Heart left ventricle (tissue), 16 donors: ENCODE results near the gene AKAP5. TPM values are rescaled to one million over a fixed set of nuclear protein-coding genes. Genes with fewer than 3 reads are reported as not detected.

Experiments used
- ATAC-seq, 4 donors: fragments of 200-7000 bp; cut with Tn5 transposase; one replicate each; pipeline ENCODE4 v1.9.1; 2020 to 2022; ENCODE audit warnings: moderate library complexity in 4 of 4, mild to moderate bottlenecking in 3 of 4, moderate number of reproducible peaks in 1 of 4
- DNase-seq, 5 donors: peaks; one replicate each; pipeline ENCODE4 v3.0.0-alpha.2; 2020
- H3K27ac ChIP-seq, 12 donors: fragments of 200-600 bp; sonication (generic) in 4 of 12; one replicate each; pipeline versions ENCODE4 v1.5.0 to v1.8.0; 2016 to 2022; ENCODE audit warnings: mild to moderate bottlenecking in 2 of 12
- H3K27me3 ChIP-seq, 9 donors: fragments of 200-600 bp; sonication (generic) in 2 of 9; one replicate each; pipeline versions ENCODE4 v1.5.1 to v1.8.0; 2016 to 2022; ENCODE audit warnings: mild to moderate bottlenecking in 3 of 9
- H3K36me3 ChIP-seq, 9 donors: fragments of 200-600 bp; sonication (generic) in 2 of 9; one replicate each; pipeline versions ENCODE4 v1.5.0 to v1.8.0; 2018 to 2022; ENCODE audit warnings: mild to moderate bottlenecking in 2 of 9
- H3K4me1 ChIP-seq, 12 donors: fragments of 200-600 bp; sonication (generic) in 4 of 12; one replicate each; pipeline versions ENCODE4 v1.5.0 to v1.8.0; 2016 to 2022; ENCODE audit warnings: mild to moderate bottlenecking in 3 of 12
- H3K4me3 ChIP-seq, 12 donors: fragments of 200-600 bp; sonication (generic) in 4 of 12; one replicate each; pipeline versions ENCODE4 v1.5.0 to v1.8.0; 2017 to 2022; ENCODE audit warnings: mild to moderate bottlenecking in 9 of 12, moderate library complexity in 4 of 12
- H3K9me3 ChIP-seq, 12 donors: fragments of 200-600 bp; sonication (generic) in 4 of 12; one replicate each; pipeline versions ENCODE4 v1.5.0 to v1.8.0; 2016 to 2022; ENCODE audit warnings: mild to moderate bottlenecking in 1 of 12
- CTCF ChIP-seq, 12 donors: fragments of 200-600 bp; sonication (generic) in 4 of 12; IDR thresholded peaks; one replicate each; pipeline versions ENCODE4 v1.5.0 to v1.8.0; 2018 to 2022; ENCODE audit warnings: antibody characterized with exemption in 12 of 12, mild to moderate bottlenecking in 5 of 12
- POLR2A ChIP-seq, 2 donors: fragments of 450-650 bp; IDR thresholded peaks; one replicate each; pipeline ENCODE4 v1.6.1; 2017; ENCODE audit warnings: antibody characterized with exemption in 2 of 2, mild to moderate bottlenecking in 2 of 2, moderate library complexity in 2 of 2
- WGBS, 4 donors: extraction: QIAGEN DNeasy Blood & Tissue Kit in 2 of 4; methylation state at CpG; one replicate each; pipeline versions ENCODE4 v1.1.5 to v1.1.7; 2013 to 2018; 5-methylcytosine and 5-hydroxymethylcytosine counted together
- intact Hi-C, 10 donors: fragments of 100-400 bp; cut with DNase I; formaldehyde crosslinking; loops; one replicate each; pipeline versions ENCODE4 v1.11.1 to v1.14.2; 2022
- polyA plus RNA-seq, 2 donors: library from polyadenylated mRNA; stranded (reverse); fragments of 200-250 nt; gene quantifications; one replicate each; pipeline ENCODE4 v1.2.3, GENCODE V29; 2013
- total RNA-seq, 9 donors: library from RNA; depleted of rRNA in 2 of 9; stranded (reverse); fragments of >200 nt in 2 of 9; fragmentation: NEBNext Ultra II Directional in 3 of 9; extraction: Animal tissue kit (Norgen Biotek cat#: 25700) in 3 of 9; gene quantifications; one replicate each; pipeline versions ENCODE4 v1.1.0 to v1.2.4, GENCODE V29; 2016 to 2023
- donor health status: ischemic (EF 13 %, LVEDD 7.1; RV severe dilation, severe dysfunction).
- donor health status: healthy with polysubstance abuse.
- donor health status: DM: no; HTN: yes; CAD: no.
- donor health status: DM: no; HTN: no; CAD: no.
- donor health status: ischemic (EF 25% LVEDD 6.9; RV normal size, moderate dysfunction).
- donor health status: ischemic (EF 25% LVEDD 5.7; RV mildly dilated, moderate dysfunction).
- donor health status: healthy.
- donor health status: DM: yes; HTN: yes; CAD: no.
- donor health status: ischemic (EF 35%, LVEDD 5.7; RV mildly dilated, moderate dysfunction).
- donor health status: nonischemic (EF 11% LVEDD 7.7; RV severe dilation, severe dysfunction).
- donor health status: DM: yes; HTN: yes; CAD: no.
- donor health status: PGD.
- donor health status: ischemic (EF 29% LVEDD 5.4; RV normal size, mild dysfunction).
- donor health status: nonischemic (EF 23%, LVEDD 6.1; RV moderate dilation, normal function).

The AKAP5 gene
- total and polyA plus RNA-seq, 11 donors = 0.08 to 0.61 (median 0.16) TPM; not detected in 1

- Histone ChIP-seq H3K4me1 (peaks cover 0 to 18% (median 6%) of the 10 kb centered on the region in 12 donors), H3K27me3 (peaks cover 0 to 4% (median 0%) of the 10 kb centered on the region in 9 donors), H3K27ac (no peak overlapping the region), H3K4me3 (no peak overlapping the region), H3K36me3 (no peaks in the 10 kb centered on the region), H3K9me3 (no peaks in the 10 kb centered on the region)
- no peak for ATAC-seq
- intact Hi-C loops = no loop called here
- 69 to 76% (median 74%) methylated on average over 3 of the region's 3 CpGs for WGBS, 4 donors
- TF ChIP-seq POLR2A (IDR thresholded peaks at IDR 0.05) (no peak), CTCF (IDR thresholded peaks at IDR 0.05) (no peak)
- no peak for DNase-seq
These were observed 3.2 kb downstream of the AKAP5 start for GRCh38 chr14:64468451-64468850.

GRCh38 chr14:64474041-64474440 is 8.7 kb downstream of the AKAP5 start:
- Histone ChIP-seq H3K27me3 (no peaks in the 10 kb centered on the region), H3K4me1 (peaks cover 0 to 10% (median 0%) of the 10 kb centered on the region in 12 donors), H3K9me3 (no peaks in the 10 kb centered on the region), H3K4me3 (no peak overlapping the region), H3K27ac (no peak overlapping the region), H3K36me3 (peaks cover 0 to 4% (median 0%) of the 10 kb centered on the region in 9 donors)
- DNase-seq = no peak
- intact Hi-C loops = loop anchor here in 2 of 10 donors (10.0 kb wide), 1 partner anchor 129 kb away; no protein-coding TSS in a partner anchor
- WGBS, 4 donors = 66 to 74% (median 70%) methylated on average over 2 of the region's 2 CpGs
- TF ChIP-seq POLR2A (IDR thresholded peaks at IDR 0.05) (no peak), CTCF (IDR thresholded peaks at IDR 0.05) (no peak)
- no peak for ATAC-seq

GRCh38 chr14:64474698-64475097 is 9.4 kb downstream of the AKAP5 start:
- Histone ChIP-seq H3K9me3 (no peaks in the 10 kb centered on the region), H3K4me3 (no peak overlapping the region), H3K36me3 (peaks cover 0 to 9% (median 0%) of the 10 kb centered on the region in 9 donors), H3K4me1 (peaks cover 0 to 10% (median 0%) of the 10 kb centered on the region in 12 donors), H3K27ac (no peak overlapping the region), H3K27me3 (no peaks in the 10 kb centered on the region)
- TF ChIP-seq POLR2A (IDR thresholded peaks at IDR 0.05) (no peak), CTCF (IDR thresholded peaks at IDR 0.05) (no peak)
- ATAC-seq (no peak), DNase-seq (no peak)
- 79 to 96% (median 88%) methylated on average over 4 of the region's 4 CpGs for WGBS, 4 donors
- intact Hi-C loops = loop anchor here in 9 of 10 donors (5.0 to 10.0 kb wide), 6 partner anchors 42 to 137 kb away; no protein-coding TSS in a partner anchor

- peaks cover 0 to 10% (median 0%) of the 10 kb centered on the region in 12 donors for H3K4me1 ChIP-seq
- intact Hi-C loops = loop anchor here in 9 of 10 donors (5.0 to 10.0 kb wide), 6 partner anchors 43 to 138 kb away; no protein-coding TSS in a partner anchor
- H3K36me3 ChIP-seq = peaks cover 0 to 13% (median 0%) of the 10 kb centered on the region in 9 donors
- 88 to 92% (median 89%) methylated on average over 8 of the region's 8 CpGs for WGBS, 4 donors
- no peaks in the 10 kb centered on the region for H3K9me3 ChIP-seq
- H3K27me3 ChIP-seq = no peaks in the 10 kb centered on the region
- no peak overlapping the region for H3K4me3 ChIP-seq
- no peak overlapping the region for H3K27ac ChIP-seq
- DNase-seq (no peak), ATAC-seq (no peak)
- TF ChIP-seq POLR2A (IDR thresholded peaks at IDR 0.05) (no peak), CTCF (IDR thresholded peaks at IDR 0.05) (no peak)
These were observed 10.4 kb downstream of the AKAP5 start for GRCh38 chr14:64475585-64476273.
